Vagina (tissue), 2 donors: ENCODE results near the gene CETP.

Source experiments
- CTCF ChIP-seq, 3 experiments: fragments of 450-650 bp in 2 of 3; fragments of 200-600 bp in 1 of 3; sonication (generic) in 1 of 3; IDR thresholded peaks; one replicate each; pipeline ENCODE4 v1.5.1; 2017 to 2019; ENCODE audit warnings: antibody characterized with exemption in 3 of 3, mild to moderate bottlenecking in 2 of 3, moderate library complexity in 2 of 3
- POLR2A ChIP-seq, 2 donors: fragments of 450-650 bp; IDR thresholded peaks; one replicate each; pipeline ENCODE4 v1.6.1; 2017; ENCODE audit warnings: antibody characterized with exemption in 2 of 2, mild to moderate bottlenecking in 2 of 2, moderate library complexity in 2 of 2
- POLR2AphosphoS5 ChIP-seq, 2 donors: sonication (generic); formaldehyde crosslinking; IDR thresholded peaks; one replicate each; pipeline ENCODE4 v1.9.0; 2017; ENCODE audit warnings: antibody characterized with exemption in 2 of 2, mild to moderate bottlenecking in 2 of 2, low read depth in 1 of 2; ENCODE audit not compliant: insufficient read depth in 1 of 2

- TF ChIP-seq CTCF (IDR thresholded peaks at IDR 0.05) (no peak), POLR2AphosphoS5 (IDR thresholded peaks at IDR 0.05; ENCODE audit: insufficient read depth in 1 of 2, low read depth in 1 of 2) (no peak), POLR2A (IDR thresholded peaks at IDR 0.05) (no peak)
Observed at GRCh38 chr16:56953006-56953405, 8.7 kb upstream of the CETP start.
